SK-N-SH treated with all-trans-retinoic acid at 6 μM for 48 hours (cell line): ENCODE measurements around the gene MAML2.

Experiments used
- ARNTL ChIP-seq: fragments of 450-650 bp; formaldehyde crosslinking; IDR thresholded peaks from 2 replicates; pipeline ENCODE4 v1.5.0; 2020; ENCODE audit warnings: low read depth, mild to moderate bottlenecking, moderate library complexity, borderline replicate concordance
- BACH2 ChIP-seq: fragments of 250-450 bp; sonication (Bioruptor Pico); IDR thresholded peaks from 2 replicates; pipeline ENCODE4 v1.9.0; 2021; ENCODE audit warnings: mild to moderate bottlenecking, borderline replicate concordance
- ESRRG ChIP-seq: fragments of 250-450 bp; sonication (Bioruptor Pico); IDR thresholded peaks from 2 replicates; pipeline ENCODE4 v1.6.1; 2021; ENCODE audit warnings: mild to moderate bottlenecking
- GLIS3 ChIP-seq: fragments of 250-450 bp; sonication (Bioruptor Pico); IDR thresholded peaks from 2 replicates; pipeline ENCODE4 v1.5.0; 2020; ENCODE audit warnings: mild to moderate bottlenecking, moderate library complexity
- PPARA ChIP-seq: fragments of 250-450 bp; sonication (Bioruptor Pico); IDR thresholded peaks from 2 replicates; pipeline ENCODE4 v1.5.0; 2020; ENCODE audit warnings: mild to moderate bottlenecking, borderline replicate concordance
- RARB ChIP-seq: fragments of 250-450 bp; sonication (Bioruptor Pico); IDR thresholded peaks from 2 replicates; pipeline ENCODE4 v1.8.0; 2021; ENCODE audit warnings: mild to moderate bottlenecking, moderate library complexity
- SNAI2 ChIP-seq: fragments of 250-450 bp; sonication (Bioruptor Pico); IDR thresholded peaks from 2 replicates; pipeline ENCODE4 v1.5.0; 2020; ENCODE audit warnings: mild to moderate bottlenecking, moderate library complexity
- TOX ChIP-seq: fragments of 250-450 bp; sonication (Bioruptor Pico); IDR thresholded peaks from 2 replicates; pipeline ENCODE4 v1.8.0; 2021; ENCODE audit warnings: mild to moderate bottlenecking, moderate library complexity, borderline replicate concordance
- ZFP3 ChIP-seq: fragments of 250-450 bp; sonication (Bioruptor Pico); IDR thresholded peaks from 2 replicates; pipeline ENCODE4 v1.5.0; 2020; ENCODE audit warnings: mild to moderate bottlenecking, moderate library complexity
- ZFP30 ChIP-seq: fragments of 450-650 bp; formaldehyde crosslinking; IDR thresholded peaks from 2 replicates; pipeline ENCODE4 v1.5.0; 2022; ENCODE audit warnings: mild to moderate bottlenecking, moderate library complexity
- ZNF565 ChIP-seq: fragments of 450-650 bp; formaldehyde crosslinking; conservative IDR thresholded peaks from 2 replicates; pipeline ENCODE4 v1.5.0; 2020; ENCODE audit warnings: low read depth, mild to moderate bottlenecking, moderate library complexity
- TF ChIP-seq, protein P1 (sequence below): fragments of 250-450 bp; sonication (Bioruptor Pico); IDR thresholded peaks from 2 replicates; pipeline ENCODE4 v1.8.0; 2020; ENCODE audit warnings: mild to moderate bottlenecking, moderate library complexity, borderline replicate concordance
- TF ChIP-seq, protein P2 (sequence below): fragments of 250-450 bp; sonication (Bioruptor Pico); IDR thresholded peaks from 2 replicates; pipeline ENCODE4 v1.8.0; 2021; ENCODE audit warnings: low read depth, mild to moderate bottlenecking, moderate library complexity, borderline replicate concordance
- TF ChIP-seq, protein P3 (sequence below): fragments of 250-450 bp; sonication (Bioruptor Pico); IDR thresholded peaks from 2 replicates; pipeline ENCODE4 v1.5.1; 2021; ENCODE audit warnings: mild to moderate bottlenecking, moderate library complexity

DNA sequence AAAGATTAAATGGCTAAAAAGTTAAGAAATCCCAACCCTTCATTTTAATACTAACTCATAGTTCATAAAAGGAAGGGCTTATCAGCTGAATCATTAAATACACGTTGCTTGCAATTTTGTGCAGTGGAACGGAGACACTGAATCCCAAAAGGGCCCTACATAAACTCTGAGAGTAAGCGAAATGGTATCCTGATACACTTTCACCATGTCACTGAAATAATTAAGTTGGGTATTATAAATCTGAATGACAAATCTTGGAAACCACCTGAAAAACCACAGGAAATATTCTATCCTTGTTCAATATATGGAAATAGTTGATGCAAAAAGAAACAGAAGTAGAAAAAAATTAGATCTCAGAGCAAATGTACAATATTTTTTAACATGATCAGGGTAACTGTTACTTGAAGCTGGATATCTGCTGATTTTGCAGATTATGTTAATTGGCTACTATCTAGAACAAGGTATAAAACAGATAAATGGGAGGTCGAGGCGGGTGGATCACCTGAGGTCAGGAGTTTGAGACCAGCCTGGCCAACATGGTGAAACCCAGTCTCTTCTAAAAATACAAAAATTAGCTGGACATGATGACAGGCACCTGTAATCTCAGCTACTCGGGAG is 55.1 kb downstream of the MAML2 start:
- no peak for TF ChIP-seq PPARA (CRISPR knock-in tag)
- TF ChIP-seq, protein P1, sequence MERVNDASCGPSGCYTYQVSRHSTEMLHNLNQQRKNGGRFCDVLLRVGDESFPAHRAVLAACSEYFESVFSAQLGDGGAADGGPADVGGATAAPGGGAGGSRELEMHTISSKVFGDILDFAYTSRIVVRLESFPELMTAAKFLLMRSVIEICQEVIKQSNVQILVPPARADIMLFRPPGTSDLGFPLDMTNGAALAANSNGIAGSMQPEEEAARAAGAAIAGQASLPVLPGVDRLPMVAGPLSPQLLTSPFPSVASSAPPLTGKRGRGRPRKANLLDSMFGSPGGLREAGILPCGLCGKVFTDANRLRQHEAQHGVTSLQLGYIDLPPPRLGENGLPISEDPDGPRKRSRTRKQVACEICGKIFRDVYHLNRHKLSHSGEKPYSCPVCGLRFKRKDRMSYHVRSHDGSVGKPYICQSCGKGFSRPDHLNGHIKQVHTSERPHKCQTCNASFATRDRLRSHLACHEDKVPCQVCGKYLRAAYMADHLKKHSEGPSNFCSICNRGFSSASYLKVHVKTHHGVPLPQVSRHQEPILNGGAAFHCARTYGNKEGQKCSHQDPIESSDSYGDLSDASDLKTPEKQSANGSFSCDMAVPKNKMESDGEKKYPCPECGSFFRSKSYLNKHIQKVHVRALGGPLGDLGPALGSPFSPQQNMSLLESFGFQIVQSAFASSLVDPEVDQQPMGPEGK: no peak
- TF ChIP-seq, protein P2, sequence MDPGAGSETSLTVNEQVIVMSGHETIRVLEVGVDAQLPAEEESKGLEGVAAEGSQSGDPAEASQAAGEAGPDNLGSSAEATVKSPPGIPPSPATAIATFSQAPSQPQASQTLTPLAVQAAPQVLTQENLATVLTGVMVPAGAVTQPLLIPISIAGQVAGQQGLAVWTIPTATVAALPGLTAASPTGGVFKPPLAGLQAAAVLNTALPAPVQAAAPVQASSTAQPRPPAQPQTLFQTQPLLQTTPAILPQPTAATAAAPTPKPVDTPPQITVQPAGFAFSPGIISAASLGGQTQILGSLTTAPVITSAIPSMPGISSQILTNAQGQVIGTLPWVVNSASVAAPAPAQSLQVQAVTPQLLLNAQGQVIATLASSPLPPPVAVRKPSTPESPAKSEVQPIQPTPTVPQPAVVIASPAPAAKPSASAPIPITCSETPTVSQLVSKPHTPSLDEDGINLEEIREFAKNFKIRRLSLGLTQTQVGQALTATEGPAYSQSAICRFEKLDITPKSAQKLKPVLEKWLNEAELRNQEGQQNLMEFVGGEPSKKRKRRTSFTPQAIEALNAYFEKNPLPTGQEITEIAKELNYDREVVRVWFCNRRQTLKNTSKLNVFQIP (CRISPR knock-in tag): no peak
- TF ChIP-seq SNAI2 (CRISPR knock-in tag): no peak
- no peak for TF ChIP-seq ZNF565
- no peak for TF ChIP-seq RARB (CRISPR knock-in tag)
- no peak for TF ChIP-seq ZFP3 (CRISPR knock-in tag)
- no peak for TF ChIP-seq BACH2 (CRISPR knock-in tag)
- TF ChIP-seq, protein P3, sequence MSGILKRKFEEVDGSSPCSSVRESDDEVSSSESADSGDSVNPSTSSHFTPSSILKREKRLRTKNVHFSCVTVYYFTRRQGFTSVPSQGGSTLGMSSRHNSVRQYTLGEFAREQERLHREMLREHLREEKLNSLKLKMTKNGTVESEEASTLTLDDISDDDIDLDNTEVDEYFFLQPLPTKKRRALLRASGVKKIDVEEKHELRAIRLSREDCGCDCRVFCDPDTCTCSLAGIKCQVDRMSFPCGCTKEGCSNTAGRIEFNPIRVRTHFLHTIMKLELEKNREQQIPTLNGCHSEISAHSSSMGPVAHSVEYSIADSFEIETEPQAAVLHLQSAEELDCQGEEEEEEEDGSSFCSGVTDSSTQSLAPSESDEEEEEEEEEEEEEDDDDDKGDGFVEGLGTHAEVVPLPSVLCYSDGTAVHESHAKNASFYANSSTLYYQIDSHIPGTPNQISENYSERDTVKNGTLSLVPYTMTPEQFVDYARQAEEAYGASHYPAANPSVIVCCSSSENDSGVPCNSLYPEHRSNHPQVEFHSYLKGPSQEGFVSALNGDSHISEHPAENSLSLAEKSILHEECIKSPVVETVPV (CRISPR knock-in tag): no peak
- no peak for TF ChIP-seq ARNTL (CRISPR knock-in tag)
- TF ChIP-seq ZFP30 (CRISPR knock-in tag): no peak
- TF ChIP-seq GLIS3 (CRISPR knock-in tag): no peak
- TF ChIP-seq ESRRG: no peak
- no peak for TF ChIP-seq TOX (CRISPR knock-in tag)
